Calu3 (cell line): ENCODE measurements around the gene ASTN1. TPM values are rescaled to one million over a fixed set of nuclear protein-coding genes. Genes with fewer than 3 reads are reported as not detected.

ENCODE experiments used
- BruUV-seq: library from RNA; stranded (reverse); fragments of 400-500 nt; replicated peaks from 2 replicates; lab custom pipeline; 2021; lab: Mats Ljungman, UMichigan
- CTCF ChIA-PET: fragments of 300-600 bp; sonication (Branson Sonifier 250); formaldehyde crosslinking; loops from one replicate; lab custom pipeline; 2022; ENCODE audit warnings: antibody characterized with exemption; lab: Charles Lee
- DNase-seq: peaks from one replicate; pipeline ENCODE4 v3.0.0; 2022
- H3K27ac Mint-ChIP-seq: one replicate; pipeline ENCODE4 v1.8.0; 2022; ENCODE audit warnings: mixed read lengths; ENCODE audit not compliant: unreplicated experiment
- H3K27me3 Mint-ChIP-seq: one replicate; pipeline ENCODE4 v1.8.0; 2022; ENCODE audit warnings: mixed read lengths; ENCODE audit not compliant: unreplicated experiment
- H3K36me3 Mint-ChIP-seq: one replicate; pipeline ENCODE4 v1.8.0; 2022; ENCODE audit warnings: mild to moderate bottlenecking, moderate library complexity, mixed read lengths; ENCODE audit not compliant: insufficient read depth, unreplicated experiment
- H3K4me1 Mint-ChIP-seq: one replicate; pipeline ENCODE4 v1.8.0; 2022; ENCODE audit warnings: mild to moderate bottlenecking, low read depth, mixed read lengths; ENCODE audit not compliant: unreplicated experiment
- H3K4me3 Mint-ChIP-seq: one replicate; pipeline ENCODE4 v1.8.0; 2022; ENCODE audit warnings: mild to moderate bottlenecking, low read depth, moderate library complexity, mixed read lengths; ENCODE audit not compliant: unreplicated experiment
- H3K9me3 Mint-ChIP-seq: one replicate; pipeline ENCODE4 v1.8.0; 2022; ENCODE audit warnings: low read depth, mixed read lengths; ENCODE audit not compliant: unreplicated experiment
- CTCF ChIP-seq: fragments of 200-600 bp; IDR thresholded peaks from one replicate; pipeline ENCODE4 v1.8.0; 2022; ENCODE audit warnings: antibody characterized with exemption; ENCODE audit not compliant: unreplicated experiment
- intact Hi-C: fragments of 100-400 bp; cut with micrococcal nuclease; formaldehyde crosslinking; loops from one replicate; pipeline ENCODE4 v1.10.0; 2022; ENCODE audit not compliant: unreplicated experiment
- total RNA-seq: library from RNA; stranded (reverse); gene quantifications from 2 replicates; pipeline ENCODE4 v1.2.3, GENCODE V29; 2022

ASTN1 gene
- total RNA-seq, 1 experiment from 2014 or later, result not detected

GRCh38 chr1:176905648-176906047, 258.9 kb downstream of the ASTN1 start:
- CTCF ChIA-PET, result no interaction called here
- Mint-ChIP-seq H3K4me1 (no peaks in the 10 kb centered on the region), H3K9me3 (no peaks in the 10 kb centered on the region), H3K4me3 (no peak overlapping the region), H3K36me3 (no peaks in the 10 kb centered on the region), H3K27me3 (peaks cover 55% of the 10 kb centered on the region), H3K27ac (no peak overlapping the region)
- intact Hi-C loops, result no loop called here
- no TSS peak for BruUV-seq
- no peak for DNase-seq
- no peak for TF ChIP-seq CTCF

GRCh38 chr1:176904057-176904751, 260.3 kb downstream of the ASTN1 start:
- CTCF ChIA-PET, result interaction anchor here (1.3 kb wide), 1 partner anchor 10 kb away, joined by 3 read pairs; no protein-coding TSS in a partner anchor
- Mint-ChIP-seq H3K4me3 (no peak overlapping the region), H3K9me3 (no peaks in the 10 kb centered on the region), H3K27ac (no peak overlapping the region), H3K4me1 (no peaks in the 10 kb centered on the region), H3K27me3 (peaks cover 69% of the 10 kb centered on the region), H3K36me3 (no peaks in the 10 kb centered on the region)
- intact Hi-C loops, result no loop called here
- no TSS peak for BruUV-seq
- TF ChIP-seq CTCF, result no peak
- DNase-seq, result no peak

GRCh38 chr1:176903474-176903873, 261.0 kb downstream of the ASTN1 start:
- DNase-seq, result no peak
- no peak for TF ChIP-seq CTCF
- intact Hi-C loops, result no loop called here
- H3K9me3 Mint-ChIP-seq, result no peaks in the 10 kb centered on the region
- H3K36me3 Mint-ChIP-seq, result no peaks in the 10 kb centered on the region
- no peak overlapping the region for H3K4me3 Mint-ChIP-seq
- no peak overlapping the region for H3K27ac Mint-ChIP-seq
- H3K27me3 Mint-ChIP-seq, result peaks cover 76% of the 10 kb centered on the region
- H3K4me1 Mint-ChIP-seq, result no peaks in the 10 kb centered on the region
- CTCF ChIA-PET, result interaction anchor here (1.3 kb wide), 1 partner anchor 11 kb away, joined by 3 read pairs; no protein-coding TSS in a partner anchor
- BruUV-seq, result no TSS peak

GRCh38 chr1:176899321-176899720, 265.2 kb downstream of the ASTN1 start:
- Mint-ChIP-seq H3K27ac (no peak overlapping the region), H3K9me3 (no peaks in the 10 kb centered on the region), H3K36me3 (no peaks in the 10 kb centered on the region), H3K4me3 (no peak overlapping the region), H3K27me3 (peaks cover 86% of the 10 kb centered on the region), H3K4me1 (peaks cover 10% of the 10 kb centered on the region)
- BruUV-seq, result no TSS peak
- intact Hi-C loops, result loop anchor here (5.0 kb wide), 1 partner anchor 1028 kb away; no protein-coding TSS in a partner anchor
- no peak for TF ChIP-seq CTCF
- DNase-seq, result no peak
- CTCF ChIA-PET, result interaction anchor here (0.8 kb wide), 1 partner anchor 357 kb away, joined by 3 read pairs; no protein-coding TSS in a partner anchor
